AG10803 (cell line): Measurements from ENCODE around the gene KIF26A.
A peak's percentile ranks its signal among the peaks of the same experiment; 100 is the strongest.

Source experiments
- DNase-seq: peaks from one replicate; pipeline ENCODE4 v3.0.0; 2010; ENCODE audit warnings: low read depth
- H3K4me3 ChIP-seq: 2 replicates; pipeline ENCODE4 v1.5.1; 2011; ENCODE audit warnings: mild to moderate bottlenecking, low read length, control low read depth
- CTCF ChIP-seq: conservative IDR thresholded peaks from 2 replicates; pipeline ENCODE4 v1.5.1; 2011; ENCODE audit warnings: mild to moderate bottlenecking, low read length, control low read depth, inconsistent platforms

KIF26A gene

GRCh38 chr14:104112609-104113571 is 25.5 kb upstream of the KIF26A start:
- no peak overlapping the region for H3K4me3 ChIP-seq
- TF ChIP-seq CTCF: no peak
- DNase-seq: no peak

- no peak overlapping the region for H3K4me3 ChIP-seq
- no peak for DNase-seq
- no peak for TF ChIP-seq CTCF
Observed at GRCh38 chr14:104113631-104114420, 24.6 kb upstream of the KIF26A start.

- H3K4me3 ChIP-seq: no peak overlapping the region
- no peak for TF ChIP-seq CTCF
- no peak for DNase-seq
Observed at GRCh38 chr14:104114421-104115130, 23.8 kb upstream of the KIF26A start.

- H3K4me3 ChIP-seq: no peak overlapping the region
Observed at GRCh38 chr14:104115131-104115600, 23.2 kb upstream of the KIF26A start.

GRCh38 chr14:104115691-104116287 is 22.6 kb upstream of the KIF26A start:
- TF ChIP-seq CTCF: no peak
- no peak overlapping the region for H3K4me3 ChIP-seq
- no peak for DNase-seq

More at GRCh38 chr14:104115131-104115600, 23.2 kb upstream of the KIF26A start:
- no peak for TF ChIP-seq CTCF
- no peak for DNase-seq

GRCh38 chr14:104116288-104116755 is 22.1 kb upstream of the KIF26A start:
- peak overlapping the region; percentile 8; the same call in 1 of the 2 replicates for H3K4me3 ChIP-seq
- no peak for DNase-seq
- no peak for TF ChIP-seq CTCF
